ENCODE measurements around the gene MIER2. TPM values are rescaled to one million over a fixed set of nuclear protein-coding genes. Genes with fewer than 3 reads are reported as not detected.

MIER2 gene
- polyA plus RNA-seq, 3 donors = 24.5 to 37.3 (median 32.4) TPM

- no peak for DNase-seq
These were observed 9.0 kb downstream of the MIER2 start for GRCh38 chr19:335486-336066.

DNA sequence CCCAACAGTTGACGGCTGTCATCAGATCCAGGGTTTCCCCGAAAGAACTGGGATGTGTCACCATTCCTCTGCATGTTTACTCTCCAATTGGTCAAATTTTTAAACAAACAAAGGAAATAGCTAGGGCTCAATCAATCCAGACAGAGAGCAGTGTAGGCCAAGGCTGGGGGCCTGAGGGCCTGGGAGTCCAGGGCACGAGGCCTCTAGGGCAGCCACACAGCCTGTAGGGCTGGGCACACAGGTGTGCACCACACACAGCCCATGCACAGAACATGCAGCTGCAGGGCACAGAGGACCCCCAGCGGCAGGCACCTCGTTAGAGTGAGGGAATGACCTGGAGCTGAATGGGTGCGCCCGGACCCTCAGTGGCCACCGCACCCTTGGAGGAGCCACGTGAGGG lies 9.5 kb downstream of the MIER2 start:
- no peak for DNase-seq

DNA sequence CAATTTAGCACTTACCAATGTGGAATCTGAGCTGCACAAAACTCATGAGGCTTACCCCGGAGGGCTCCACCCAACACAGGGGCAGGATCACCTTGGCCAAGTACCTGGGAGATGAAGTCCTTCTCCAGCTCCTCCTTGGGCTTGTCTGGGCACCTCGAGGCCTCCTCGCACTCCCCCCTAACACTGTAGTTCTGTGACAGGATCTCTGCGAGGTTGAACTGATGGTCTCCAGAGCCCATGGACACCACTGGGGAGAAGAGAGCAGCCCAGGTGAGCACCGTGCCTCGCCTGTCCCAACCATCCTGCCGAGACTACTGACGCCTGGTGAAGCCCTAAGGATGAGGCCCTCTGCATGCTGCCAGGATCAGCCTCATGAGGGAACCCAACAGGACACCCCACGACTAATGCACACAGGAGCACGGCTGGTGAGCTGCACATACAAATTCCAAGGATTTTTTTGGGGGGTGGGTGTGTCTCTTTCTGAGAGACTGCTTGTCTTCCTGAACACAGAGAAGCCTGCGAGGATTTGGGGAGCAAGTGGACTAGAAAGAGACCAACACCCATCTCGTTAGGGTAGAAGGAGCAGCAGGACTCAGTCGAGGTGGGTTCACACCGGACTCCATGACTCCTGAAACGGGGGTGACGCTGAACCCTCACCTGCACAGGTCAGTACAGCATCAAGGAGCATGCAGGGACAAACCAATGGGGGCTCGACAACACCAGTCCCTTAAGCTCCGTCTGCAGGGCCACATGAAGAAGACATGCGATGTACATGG lies 10.1 kb downstream of the MIER2 start:
- no peak for DNase-seq

- no peak for DNase-seq
These were observed 14.1 kb downstream of the MIER2 start for GRCh38 chr19:330503-330902.

DNA sequence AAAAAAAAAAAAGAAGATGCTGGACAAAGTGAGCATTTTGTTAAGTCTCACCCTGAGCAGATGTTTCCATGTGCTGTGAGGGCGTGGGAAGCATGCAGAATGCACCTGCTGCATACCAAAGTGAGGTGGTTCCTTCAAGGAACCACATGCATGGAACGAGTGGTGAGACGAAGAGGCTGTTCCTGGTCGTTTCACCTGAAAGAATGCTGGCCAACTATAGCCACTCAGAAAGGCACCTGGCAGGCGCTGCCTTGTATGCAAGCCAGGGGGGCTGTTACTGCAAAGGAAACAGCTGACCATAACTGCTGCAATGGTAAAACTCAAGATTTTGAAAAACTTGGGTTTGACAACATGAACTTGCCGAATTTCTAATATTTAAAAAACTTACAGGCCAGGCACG lies 14.7 kb downstream of the MIER2 start:
- DNase-seq = no peak

- DNase-seq = no peak
These were observed 16.5 kb downstream of the MIER2 start for GRCh38 chr19:328025-328505.

- no peak for DNase-seq
These were observed 17.1 kb downstream of the MIER2 start for GRCh38 chr19:327291-328024.

GRCh38 chr19:326871-327270 lies 17.7 kb downstream of the MIER2 start:
- DNase-seq = no peak

DNA sequence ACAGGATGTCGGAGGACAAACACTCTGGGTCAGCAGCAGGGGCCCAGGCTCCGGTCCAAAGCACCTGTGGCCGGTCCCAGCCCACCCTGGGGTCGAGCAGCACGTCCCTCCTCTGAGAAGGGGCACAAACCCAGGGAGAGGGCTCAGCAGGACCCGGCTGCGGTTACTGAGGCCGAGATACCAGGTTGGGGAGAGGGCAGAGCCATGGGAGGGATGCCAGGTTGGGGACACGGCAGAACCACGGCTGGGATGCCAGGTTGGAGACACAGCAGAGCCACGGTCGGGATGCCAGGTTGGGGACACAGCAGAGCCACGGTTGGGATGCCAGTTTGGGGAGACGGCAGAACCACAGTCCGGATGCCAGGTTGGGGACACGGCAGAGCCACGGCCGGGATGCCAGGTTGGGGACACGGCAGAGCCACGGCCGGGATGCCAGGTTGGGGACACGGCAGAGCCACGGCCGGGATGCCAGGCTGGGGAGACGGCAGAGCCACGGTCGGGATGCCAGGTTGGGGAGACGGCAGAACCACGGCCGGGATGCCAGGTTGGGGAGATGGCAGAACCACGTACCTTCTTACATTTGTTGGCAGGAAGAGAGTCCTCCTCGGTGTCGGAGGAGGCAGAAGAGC lies 18.5 kb downstream of the MIER2 start:
- no peak for DNase-seq

- no peak for DNase-seq
These were observed 19.2 kb downstream of the MIER2 start for GRCh38 chr19:325173-325936.

GRCh38 chr19:324716-325115 lies 19.9 kb downstream of the MIER2 start:
- DNase-seq = no peak

GRCh38 chr19:322616-323015 lies 22.0 kb downstream of the MIER2 start:
- no peak for DNase-seq

- no peak for DNase-seq
These were observed 26.2 kb downstream of the MIER2 start for GRCh38 chr19:318509-318774.

- DNase-seq = no peak
These were observed 26.7 kb downstream of the MIER2 start for GRCh38 chr19:317710-318508.

- no peak for DNase-seq
These were observed 28.8 kb downstream of the MIER2 start for GRCh38 chr19:315811-316210.

- DNase-seq = no peak
These were observed 30.4 kb downstream of the MIER2 start for GRCh38 chr19:313988-314815.

DNA sequence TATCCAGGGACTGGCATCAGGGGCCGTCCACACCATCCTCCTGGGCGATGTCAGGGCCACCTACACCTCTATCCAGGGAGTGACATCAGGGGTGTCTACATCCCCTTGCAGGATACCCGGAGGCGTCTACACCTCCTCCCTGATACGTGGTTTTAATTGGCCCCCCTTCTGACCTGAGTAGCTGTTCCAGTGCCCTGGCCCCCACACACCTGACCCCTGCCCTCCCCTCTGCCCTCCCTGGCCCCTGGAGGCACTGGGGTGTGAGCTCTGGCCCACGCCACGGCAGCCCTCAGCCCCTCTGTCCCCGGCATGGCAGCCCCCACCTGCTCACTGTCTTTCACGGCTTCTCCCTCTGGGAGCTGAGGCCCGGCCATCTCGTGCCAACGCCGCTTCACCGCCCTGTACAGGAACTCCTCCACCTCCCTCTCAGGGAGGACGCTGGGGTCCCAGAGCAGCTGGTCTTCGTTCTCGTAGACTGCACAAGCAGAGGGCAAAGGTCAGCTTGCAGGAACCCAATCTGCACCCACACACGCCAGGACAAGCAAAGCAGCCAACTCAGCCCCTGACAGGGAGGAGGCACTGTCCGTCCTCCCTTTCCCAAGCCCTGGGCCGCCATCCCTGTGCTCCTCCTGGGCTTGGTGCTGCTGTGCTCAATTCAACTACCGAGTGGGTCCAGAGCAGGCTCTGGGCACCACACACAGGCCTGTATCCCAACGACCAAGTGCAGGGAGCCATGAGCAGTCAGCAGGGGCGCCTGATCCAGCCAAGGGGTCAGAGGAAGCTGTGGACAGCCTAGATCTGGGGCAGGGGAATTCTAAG lies 31.2 kb downstream of the MIER2 start:
- no peak for DNase-seq

GRCh38 chr19:311813-312261 lies 32.8 kb downstream of the MIER2 start:
- no peak for DNase-seq
